ENCODE data around the gene MRTFA. TPM values are rescaled to one million over a fixed set of nuclear protein-coding genes. Genes with fewer than 3 reads are reported as not detected.
"Not testable (repeated sequence)": the region's sequence is repeated elsewhere in the genome, so short reads cannot be mapped to it uniquely, and the experiment has no call there.

Gene MRTFA
- total RNA-seq, 1 donor from 2014 or later = 52.8 TPM

- Mint-ChIP-seq H3K36me3 (ENCODE audit: low read depth) (no peaks in the 10 kb centered on the region), H3K27me3 (ENCODE audit: low read depth) (no peaks in the 10 kb centered on the region), H3K4me1 (peaks cover 57% of the 10 kb centered on the region), H3K9me3 (no peaks in the 10 kb centered on the region), H3K27ac (ENCODE audit: unreplicated experiment) (no peak overlapping the region), H3K4me3 (peak overlapping the region; percentile 10)
- no peak for TF ChIP-seq CTCF (conservative IDR thresholded peaks at IDR 0.05)
- no peak for DNase-seq (ENCODE audit: low read depth, low spot score)
Observed at GRCh38 chr22:40633036-40633435, 3.5 kb downstream of the MRTFA start.

GRCh38 chr22:40631925-40632324 is 4.6 kb downstream of the MRTFA start:
- Mint-ChIP-seq H3K4me3 (no peak overlapping the region), H3K9me3 (no peaks in the 10 kb centered on the region), H3K27me3 (ENCODE audit: low read depth) (no peaks in the 10 kb centered on the region), H3K27ac (ENCODE audit: unreplicated experiment) (peak overlapping the region; percentile 32), H3K36me3 (ENCODE audit: low read depth) (no peaks in the 10 kb centered on the region), H3K4me1 (peaks cover 56% of the 10 kb centered on the region)
- no peak for TF ChIP-seq CTCF (conservative IDR thresholded peaks at IDR 0.05)
- DNase-seq (ENCODE audit: low read depth, low spot score) = no peak

GRCh38 chr22:40628354-40629042 is 8.0 kb downstream of the MRTFA start:
- DNase-seq (ENCODE audit: low read depth, low spot score) = no peak
- H3K27ac Mint-ChIP-seq (ENCODE audit: unreplicated experiment) = no peak overlapping the region
- no peaks in the 10 kb centered on the region for H3K36me3 Mint-ChIP-seq (ENCODE audit: low read depth)
- peaks cover 35% of the 10 kb centered on the region for H3K4me1 Mint-ChIP-seq
- H3K4me3 Mint-ChIP-seq = no peak overlapping the region
- no peaks in the 10 kb centered on the region for H3K27me3 Mint-ChIP-seq (ENCODE audit: low read depth)
- no peaks in the 10 kb centered on the region for H3K9me3 Mint-ChIP-seq
- TF ChIP-seq CTCF (conservative IDR thresholded peaks at IDR 0.05) = no peak

DNA sequence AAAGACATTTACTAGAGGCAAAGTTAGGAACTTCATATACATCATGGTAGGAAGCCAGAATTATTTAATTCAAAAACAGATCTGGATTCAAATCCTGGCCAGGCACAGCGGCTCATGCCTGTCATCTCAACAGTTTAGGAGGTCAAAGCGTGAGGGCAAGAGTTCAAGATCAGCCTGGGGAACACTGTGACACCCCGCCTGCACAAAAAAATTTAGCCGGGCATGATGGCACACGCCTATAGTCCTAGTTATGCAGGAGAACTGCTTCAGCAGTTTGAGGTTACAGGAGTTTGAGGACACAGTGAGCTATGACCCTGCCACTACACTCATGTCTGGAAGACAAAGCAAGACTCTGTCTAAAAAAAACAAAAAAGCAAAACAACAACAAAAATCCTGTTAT is 8.9 kb downstream of the MRTFA start:
- H3K36me3 Mint-ChIP-seq (ENCODE audit: low read depth) = peaks cover under 1% of the 10 kb centered on the region
- no peak for TF ChIP-seq CTCF (conservative IDR thresholded peaks at IDR 0.05)

DNA sequence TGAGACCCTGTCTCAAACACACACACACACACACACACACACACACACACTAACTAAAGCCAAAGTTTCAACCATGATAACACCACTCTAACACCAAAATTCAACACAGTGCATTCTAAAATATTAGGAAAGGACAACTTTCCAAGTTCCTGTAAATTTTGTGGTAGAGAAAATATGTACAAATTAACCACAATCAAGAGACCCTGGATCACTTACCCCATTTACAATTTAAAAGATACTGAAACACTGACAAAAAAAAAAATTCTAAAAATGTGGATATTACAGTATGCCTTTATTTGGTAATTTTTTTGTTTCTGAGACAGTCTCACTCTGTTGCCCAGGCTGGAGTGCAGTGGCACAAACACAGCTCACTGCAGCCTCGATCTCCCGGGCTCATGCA is 9.7 kb downstream of the MRTFA start:
- no peaks in the 10 kb centered on the region for H3K27me3 Mint-ChIP-seq (ENCODE audit: low read depth)
- H3K36me3 Mint-ChIP-seq (ENCODE audit: low read depth) = peaks cover 6% of the 10 kb centered on the region
- H3K4me1 Mint-ChIP-seq = peaks cover 28% of the 10 kb centered on the region
- H3K27ac Mint-ChIP-seq (ENCODE audit: unreplicated experiment) = no peak overlapping the region
- H3K9me3 Mint-ChIP-seq = peaks cover 6% of the 10 kb centered on the region
- H3K4me3 Mint-ChIP-seq = no peak overlapping the region
- TF ChIP-seq CTCF (conservative IDR thresholded peaks at IDR 0.05) = no peak
- DNase-seq (ENCODE audit: low read depth, low spot score) = no peak

More for the DNA sequence above, 8.9 kb downstream of the MRTFA start:
- H3K9me3 Mint-ChIP-seq = peaks cover 2% of the 10 kb centered on the region
- H3K4me3 Mint-ChIP-seq = no peak overlapping the region
- no peak overlapping the region for H3K27ac Mint-ChIP-seq (ENCODE audit: unreplicated experiment)
- DNase-seq (ENCODE audit: low read depth, low spot score) = no peak
- H3K27me3 Mint-ChIP-seq (ENCODE audit: low read depth) = no peaks in the 10 kb centered on the region
- peaks cover 30% of the 10 kb centered on the region for H3K4me1 Mint-ChIP-seq

GRCh38 chr22:40625794-40626193 is 10.7 kb downstream of the MRTFA start:
- Mint-ChIP-seq H3K4me1 (peaks cover 29% of the 10 kb centered on the region), H3K36me3 (ENCODE audit: low read depth) (peaks cover 11% of the 10 kb centered on the region)
- H3K9me3 Mint-ChIP-seq; H3K27me3 Mint-ChIP-seq (ENCODE audit: low read depth); H3K4me3 Mint-ChIP-seq; DNase-seq (ENCODE audit: low read depth, low spot score); H3K27ac Mint-ChIP-seq (ENCODE audit: unreplicated experiment): not testable (repeated sequence)

GRCh38 chr22:40625281-40625680 is 11.2 kb downstream of the MRTFA start:
- not testable (repeated sequence) for H3K4me3 Mint-ChIP-seq; DNase-seq (ENCODE audit: low read depth, low spot score); H3K27ac Mint-ChIP-seq (ENCODE audit: unreplicated experiment); H3K27me3 Mint-ChIP-seq (ENCODE audit: low read depth)
- peaks cover 11% of the 10 kb centered on the region for H3K9me3 Mint-ChIP-seq
- H3K36me3 Mint-ChIP-seq (ENCODE audit: low read depth) = peaks cover 14% of the 10 kb centered on the region
- peaks cover 32% of the 10 kb centered on the region for H3K4me1 Mint-ChIP-seq

Measured in neural crest cell (in vitro differentiated cells).